Activated CD4-positive, alpha-beta memory T cell treated with anti-CD3 and anti-CD28 coated beads for 36 hours (primary cell): ENCODE measurements around the gene ADGRG3. TPM values are rescaled to one million over a fixed set of nuclear protein-coding genes. Genes with fewer than 3 reads are reported as not detected.

Source experiments
- CTCF ChIA-PET: fragments of 350-600 bp; sonication (Branson Sonifier 250); formaldehyde crosslinking; loops from one replicate; lab custom pipeline; 2021; ENCODE audit warnings: antibody characterized with exemption, inconsistent platforms; lab: Charles Lee
- POLR2A ChIA-PET: fragments of 350-600 bp; sonication (Branson Sonifier 250); formaldehyde crosslinking; loops from one replicate; lab custom pipeline; 2021; ENCODE audit warnings: antibody characterized with exemption; lab: Charles Lee
- DNase-seq: peaks from one replicate; pipeline ENCODE4 v3.0.0-alpha.2; 2020
- H3K27ac Mint-ChIP-seq: one replicate; pipeline ENCODE4 v1.8.0; 2021; ENCODE audit warnings: mixed read lengths
- H3K27me3 Mint-ChIP-seq: one replicate; pipeline ENCODE4 v1.8.0; 2021; ENCODE audit warnings: mixed read lengths
- H3K36me3 Mint-ChIP-seq: one replicate; pipeline ENCODE4 v1.8.0; 2021; ENCODE audit warnings: mixed read lengths
- H3K4me1 Mint-ChIP-seq: one replicate; pipeline ENCODE4 v1.8.0; 2021; ENCODE audit warnings: low read depth, mixed read lengths
- H3K4me3 Mint-ChIP-seq: one replicate; pipeline ENCODE4 v1.8.0; 2021; ENCODE audit warnings: mild to moderate bottlenecking, mixed read lengths
- H3K9me3 Mint-ChIP-seq: one replicate; pipeline ENCODE4 v1.8.0; 2021; ENCODE audit warnings: mixed read lengths
- intact Hi-C: fragments of 100-400 bp; cut with micrococcal nuclease; formaldehyde crosslinking; loops from one replicate; pipeline ENCODE4 v1.15.1; 2023
- total RNA-seq, 2 experiments: library from RNA; stranded (reverse); gene quantifications; one replicate each; pipeline ENCODE4 v1.2.3, GENCODE V29; 2021

Gene ADGRG3
- total RNA-seq, 2 experiments from 2014 or later = not detected

GRCh38 chr16:57690782-57691471 lies 22.8 kb downstream of the ADGRG3 start:
- POLR2A ChIA-PET = no interaction called here
- Mint-ChIP-seq H3K27ac (no peak overlapping the region), H3K4me3 (no peak overlapping the region), H3K4me1 (peaks cover 14% of the 10 kb centered on the region), H3K27me3 (no peaks in the 10 kb centered on the region), H3K9me3 (no peaks in the 10 kb centered on the region), H3K36me3 (no peaks in the 10 kb centered on the region)
- DNase-seq = no peak
- CTCF ChIA-PET = no interaction called here
- intact Hi-C loops = no loop called here

GRCh38 chr16:57692636-57693035 lies 24.5 kb downstream of the ADGRG3 start:
- CTCF ChIA-PET = no interaction called here
- no peaks in the 10 kb centered on the region for H3K9me3 Mint-ChIP-seq

GRCh38 chr16:57693550-57693949 lies 25.4 kb downstream of the ADGRG3 start:
- Mint-ChIP-seq H3K4me1 (peaks cover 14% of the 10 kb centered on the region), H3K9me3 (no peaks in the 10 kb centered on the region), H3K27me3 (no peaks in the 10 kb centered on the region), H3K36me3 (no peaks in the 10 kb centered on the region), H3K27ac (no peak overlapping the region), H3K4me3 (no peak overlapping the region)
- no peak for DNase-seq
- intact Hi-C loops = no loop called here
- ChIA-PET CTCF (no interaction called here), POLR2A (no interaction called here)

More at GRCh38 chr16:57692636-57693035, 24.5 kb downstream of the ADGRG3 start:
- intact Hi-C loops = no loop called here
- no peak overlapping the region for H3K27ac Mint-ChIP-seq
- POLR2A ChIA-PET = no interaction called here
- no peaks in the 10 kb centered on the region for H3K27me3 Mint-ChIP-seq
- no peaks in the 10 kb centered on the region for H3K36me3 Mint-ChIP-seq
- DNase-seq = no peak
- no peak overlapping the region for H3K4me3 Mint-ChIP-seq
- H3K4me1 Mint-ChIP-seq = peaks cover 14% of the 10 kb centered on the region

DNA sequence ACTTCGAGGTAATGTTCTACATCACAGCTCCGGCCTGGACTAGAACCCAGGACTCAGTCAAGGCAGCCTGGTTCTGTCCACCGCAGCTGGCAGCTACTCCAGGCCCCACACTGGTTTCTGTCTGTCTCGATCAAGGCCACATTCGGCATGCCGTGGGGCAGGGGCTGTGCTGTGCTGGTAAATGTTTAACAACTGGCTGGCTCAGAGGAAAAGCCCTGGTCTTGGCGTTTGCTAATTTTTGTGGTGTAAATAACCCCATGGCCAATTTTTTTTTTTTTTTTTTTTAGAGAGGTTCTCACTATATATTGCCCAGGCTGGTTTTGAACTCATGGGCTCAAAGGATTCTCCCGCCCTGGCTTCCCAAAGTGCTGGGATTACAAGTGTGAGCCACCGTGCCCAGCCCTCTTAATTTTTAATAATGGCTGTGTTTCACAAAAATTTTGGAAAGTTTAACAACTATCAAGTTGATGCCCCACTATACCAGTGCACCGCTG lies 26.2 kb downstream of the ADGRG3 start:
- H3K9me3 Mint-ChIP-seq = no peaks in the 10 kb centered on the region
- H3K4me1 Mint-ChIP-seq = peaks cover 12% of the 10 kb centered on the region
- no peaks in the 10 kb centered on the region for H3K27me3 Mint-ChIP-seq
- H3K4me3 Mint-ChIP-seq = no peak overlapping the region
- no peak for DNase-seq
- ChIA-PET POLR2A (no interaction called here), CTCF (no interaction called here)
- no peaks in the 10 kb centered on the region for H3K36me3 Mint-ChIP-seq
- intact Hi-C loops = no loop called here
- H3K27ac Mint-ChIP-seq = no peak overlapping the region

DNA sequence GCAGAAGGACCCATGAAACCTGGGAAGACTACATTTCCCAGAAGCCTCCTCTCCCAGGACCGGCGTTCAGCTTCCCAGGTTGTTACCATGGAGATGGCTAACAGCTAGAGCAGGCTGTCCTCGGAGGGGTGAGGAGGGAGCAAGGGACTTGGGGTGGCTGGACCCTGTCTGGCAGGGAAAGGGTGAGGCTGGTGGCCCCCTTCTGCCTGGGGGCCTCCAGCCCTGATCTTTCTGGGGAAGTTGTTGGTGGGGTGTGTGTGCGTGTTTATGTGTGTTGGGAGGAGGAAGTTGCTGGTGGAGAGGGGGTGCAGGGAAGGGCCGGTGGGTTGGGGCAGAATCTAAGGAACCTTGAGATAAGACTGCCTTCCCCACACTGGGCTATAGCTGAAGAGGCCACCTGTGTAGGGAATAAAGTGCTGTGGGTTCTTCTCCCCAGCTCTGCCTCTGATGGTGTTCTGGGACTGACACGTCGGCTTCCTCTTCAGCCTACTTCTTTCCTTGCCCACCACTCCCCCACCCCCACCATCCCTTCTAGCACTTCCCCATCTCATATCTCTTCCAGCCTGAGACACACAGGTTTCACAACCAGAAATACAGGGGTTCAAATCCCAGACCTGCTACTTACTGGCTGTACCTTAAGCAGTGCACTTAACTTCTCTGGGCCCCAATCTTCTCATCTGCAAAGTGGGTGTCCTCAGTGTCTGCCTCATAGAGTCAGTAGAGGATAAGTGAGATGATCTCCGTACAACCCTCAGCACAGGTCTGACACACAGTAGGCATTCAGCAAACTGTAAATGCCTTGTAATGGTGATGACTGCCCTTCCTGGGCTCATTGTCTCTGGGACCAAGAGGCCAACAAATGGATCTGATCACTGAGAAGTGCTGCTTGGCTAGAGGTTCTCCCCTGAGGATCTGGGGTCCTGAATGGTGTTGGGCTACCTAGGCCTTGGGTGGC lies 26.9 kb downstream of the ADGRG3 start, which contains the start of gene DRC7:
DRC7 (plus strand) TSS at position 82 of the 955 bp plus-strand sequence. CDS start 3,144 bp downstream, outside the sequence.
- Mint-ChIP-seq H3K9me3 (no peaks in the 10 kb centered on the region), H3K27me3 (no peaks in the 10 kb centered on the region), H3K4me1 (peaks cover 5% of the 10 kb centered on the region), H3K36me3 (no peaks in the 10 kb centered on the region), H3K4me3 (no peak within 1 kb of the TSS), H3K27ac (no peak within 1 kb of the TSS)
- ChIA-PET CTCF (no interaction called here), POLR2A (no interaction called here)
- intact Hi-C loops = no loop called here
- peak; percentile 21 for DNase-seq

DNA sequence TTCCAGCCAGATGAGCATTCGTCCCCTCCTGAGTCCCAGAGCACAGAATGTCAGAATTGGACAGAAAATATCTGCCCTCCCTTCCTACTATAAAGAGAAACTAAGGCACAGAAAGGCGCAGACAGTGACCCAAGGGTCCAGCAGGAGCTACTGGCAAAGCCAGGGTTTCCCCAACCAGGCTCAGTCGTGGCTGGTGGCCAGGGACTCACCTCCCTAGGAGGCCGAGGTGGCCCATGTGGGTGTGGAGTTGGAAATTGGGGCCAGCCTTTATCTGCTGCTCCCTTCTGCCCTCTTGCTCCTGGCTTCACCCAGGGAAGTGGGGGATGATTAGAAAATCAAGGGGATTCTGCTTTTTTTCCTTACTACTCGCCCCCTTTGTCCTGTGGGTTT lies 27.6 kb downstream of the ADGRG3 start:
- H3K4me3 Mint-ChIP-seq = no peak overlapping the region
- H3K27me3 Mint-ChIP-seq = no peaks in the 10 kb centered on the region
- DNase-seq = no peak
- H3K36me3 Mint-ChIP-seq = no peaks in the 10 kb centered on the region
- ChIA-PET CTCF (no interaction called here), POLR2A (no interaction called here)
- H3K4me1 Mint-ChIP-seq = peaks cover 3% of the 10 kb centered on the region
- H3K27ac Mint-ChIP-seq = no peak overlapping the region
- intact Hi-C loops = no loop called here
- H3K9me3 Mint-ChIP-seq = no peaks in the 10 kb centered on the region

DNA sequence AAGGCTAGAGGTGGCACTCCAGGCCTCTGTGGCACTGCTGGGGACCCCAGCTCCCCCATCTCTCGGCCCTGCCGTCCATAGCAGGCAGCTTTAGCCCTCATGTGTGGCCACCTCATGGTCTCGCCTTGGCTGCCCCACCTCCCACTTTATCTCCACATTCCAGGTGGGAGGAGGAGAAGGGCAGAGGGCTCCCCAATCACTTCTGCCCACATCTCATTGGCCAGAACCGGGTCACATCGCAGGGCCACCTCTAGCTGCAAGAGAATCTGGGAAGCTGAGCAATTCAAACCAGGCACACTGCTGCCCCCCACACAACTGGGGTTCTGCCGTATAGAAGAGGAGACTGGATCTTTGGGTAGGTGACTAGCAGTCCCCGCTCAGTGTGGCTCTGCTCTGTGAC lies 28.1 kb downstream of the ADGRG3 start:
- Mint-ChIP-seq H3K4me3 (no peak overlapping the region), H3K4me1 (peaks cover 3% of the 10 kb centered on the region), H3K27me3 (no peaks in the 10 kb centered on the region), H3K9me3 (no peaks in the 10 kb centered on the region), H3K36me3 (no peaks in the 10 kb centered on the region), H3K27ac (no peak overlapping the region)
- DNase-seq = no peak
- CTCF ChIA-PET = no interaction called here
- POLR2A ChIA-PET = no interaction called here
- intact Hi-C loops = no loop called here

- POLR2A ChIA-PET = no interaction called here
- intact Hi-C loops = no loop called here
- CTCF ChIA-PET = no interaction called here
These were observed 29.9 kb downstream of the ADGRG3 start for GRCh38 chr16:57697896-57698537.

GRCh38 chr16:57698812-57699405 lies 30.8 kb downstream of the ADGRG3 start:
- Mint-ChIP-seq H3K36me3 (no peaks in the 10 kb centered on the region), H3K27me3 (no peaks in the 10 kb centered on the region), H3K4me3 (no peak overlapping the region), H3K4me1 (peaks cover 3% of the 10 kb centered on the region), H3K9me3 (no peaks in the 10 kb centered on the region), H3K27ac (no peak overlapping the region)
- CTCF ChIA-PET = no interaction called here
- intact Hi-C loops = no loop called here
- DNase-seq = no peak
- POLR2A ChIA-PET = no interaction called here

More at GRCh38 chr16:57697896-57698537, 29.9 kb downstream of the ADGRG3 start:
- Mint-ChIP-seq H3K27ac (no peak overlapping the region), H3K36me3 (no peaks in the 10 kb centered on the region), H3K27me3 (no peaks in the 10 kb centered on the region), H3K4me3 (no peak overlapping the region), H3K9me3 (no peaks in the 10 kb centered on the region), H3K4me1 (peaks cover 3% of the 10 kb centered on the region)
- no peak for DNase-seq

GRCh38 chr16:57699481-57699880 lies 31.4 kb downstream of the ADGRG3 start:
- intact Hi-C loops = no loop called here
- H3K27ac Mint-ChIP-seq = no peak overlapping the region
- no peaks in the 10 kb centered on the region for H3K27me3 Mint-ChIP-seq
- POLR2A ChIA-PET = no interaction called here
- DNase-seq = no peak
- H3K4me3 Mint-ChIP-seq = no peak overlapping the region
- CTCF ChIA-PET = no interaction called here
- no peaks in the 10 kb centered on the region for H3K9me3 Mint-ChIP-seq
- H3K36me3 Mint-ChIP-seq = no peaks in the 10 kb centered on the region
- peaks cover 3% of the 10 kb centered on the region for H3K4me1 Mint-ChIP-seq

DNA sequence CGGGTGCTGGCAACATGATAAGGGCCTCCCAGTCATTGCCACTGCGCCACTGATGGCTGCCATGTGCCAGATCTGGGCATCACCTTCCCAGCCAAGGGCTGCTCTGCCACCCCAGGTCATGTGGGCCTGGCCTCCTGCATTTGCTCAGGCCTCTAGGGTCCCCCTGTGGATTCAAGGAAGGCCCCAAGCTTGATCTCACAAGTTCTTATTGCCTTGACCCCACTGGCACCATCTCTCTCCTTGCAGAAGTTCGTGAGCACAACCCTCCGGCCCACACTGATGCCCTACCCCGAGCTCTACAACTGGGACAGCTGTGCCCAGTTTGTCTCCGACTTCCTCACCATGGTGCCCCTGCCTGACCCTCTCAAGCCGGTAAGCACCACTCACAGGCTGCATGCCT lies 31.8 kb downstream of the ADGRG3 start:
- intact Hi-C loops = no loop called here
- CTCF ChIA-PET = no interaction called here
- no peak for DNase-seq
- Mint-ChIP-seq H3K4me3 (no peak overlapping the region), H3K9me3 (no peaks in the 10 kb centered on the region), H3K4me1 (no peaks in the 10 kb centered on the region), H3K27ac (no peak overlapping the region), H3K36me3 (no peaks in the 10 kb centered on the region), H3K27me3 (no peaks in the 10 kb centered on the region)
- POLR2A ChIA-PET = no interaction called here
